Measurements from ENCODE around the gene CBX1. TPM values are rescaled to one million over a fixed set of nuclear protein-coding genes. Genes with fewer than 3 reads are reported as not detected.

CBX1 gene
- total and polyA plus RNA-seq, 10 of the 15 experiments (the other 5 are each of a cell fraction or from before 2014, with no cell fraction given), result 11.8 to 99.2 (median 43.5) TPM

DNA sequence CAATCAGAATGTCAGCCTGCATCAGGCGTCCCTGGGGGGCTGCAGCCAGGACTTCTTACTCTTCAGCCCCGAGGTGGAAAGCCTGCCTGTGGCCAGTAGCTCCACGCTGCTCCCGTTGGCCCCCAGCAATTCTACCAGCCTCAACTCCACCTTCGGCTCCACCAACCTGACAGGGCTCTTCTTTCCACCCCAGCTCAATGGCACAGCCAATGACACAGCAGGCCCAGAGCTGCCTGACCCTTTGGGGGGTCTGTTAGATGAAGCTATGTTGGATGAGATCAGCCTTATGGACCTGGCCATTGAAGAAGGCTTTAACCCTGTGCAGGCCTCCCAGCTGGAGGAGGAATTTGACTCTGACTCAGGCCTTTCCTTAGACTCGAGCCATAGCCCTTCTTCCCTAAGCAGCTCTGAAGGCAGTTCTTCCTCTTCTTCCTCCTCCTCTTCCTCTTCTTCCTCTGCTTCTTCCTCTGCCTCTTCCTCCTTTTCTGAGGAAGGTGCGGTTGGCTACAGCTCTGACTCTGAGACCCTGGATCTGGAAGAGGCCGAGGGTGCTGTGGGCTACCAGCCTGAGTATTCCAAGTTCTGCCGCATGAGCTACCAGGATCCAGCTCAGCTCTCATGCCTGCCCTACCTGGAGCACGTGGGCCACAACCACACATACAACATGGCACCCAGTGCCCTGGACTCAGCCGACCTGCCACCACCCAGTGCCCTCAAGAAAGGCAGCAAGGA is 42.7 kb downstream of the CBX1 start:
- ChIA-PET RAD21 (ENCODE audit: unreplicated experiment) (interaction anchor here (0.6 to 5.7 kb wide), 3 partner anchors 8 to 32 kb away, joined by 3 to 32 read pairs (median 3); no protein-coding TSS in a partner anchor), SMC1A (ENCODE audit: uncharacterized antibody, unreplicated experiment) (interaction anchor here (1.0 to 3.9 kb wide), 5 partner anchors 9 to 27 kb away, joined by 3 to 15 read pairs (median 5); no protein-coding TSS in a partner anchor), POLR2A (interaction anchor here (1.1 to 2.2 kb wide), 3 partner anchors 9 to 32 kb away, joined by 3 to 15 read pairs (median 4); partner anchors contain the start of gene NFE2L1), CTCF (interaction anchor here (0.6 to 7.2 kb wide), 8 partner anchors 10 to 827 kb away, joined by 3 to 43 read pairs (median 10); no protein-coding TSS in a partner anchor)
- no peaks in the 10 kb centered on the region for H3K9me3 ChIP-seq (replicated peaks; ENCODE audit: control insufficient read depth, insufficient read depth, low read length)
- no peak for DNase-seq (ENCODE audit: low read depth, low spot score)
- H3K27ac ChIP-seq (ENCODE audit: control insufficient read depth, insufficient read depth), result no peak overlapping the region
- TF ChIP-seq SMARCA5 (IDR thresholded peaks at IDR 0.05), result no peak
- TF ChIP-seq RELA (IDR thresholded peaks at IDR 0.05; ENCODE audit: borderline replicate concordance, partially characterized antibody), result no peak
- TF ChIP-seq CREM (IDR thresholded peaks at IDR 0.05; ENCODE audit: low read depth), result no peak
- no peak for TF ChIP-seq SIN3A (IDR thresholded peaks at IDR 0.05; ENCODE audit: low read depth, low read length)
- no peak for TF ChIP-seq GABPA (IDR thresholded peaks at IDR 0.05; ENCODE audit: low read depth)
- TF ChIP-seq HDGF (IDR thresholded peaks at IDR 0.05), result no peak
- TF ChIP-seq, protein P1, sequence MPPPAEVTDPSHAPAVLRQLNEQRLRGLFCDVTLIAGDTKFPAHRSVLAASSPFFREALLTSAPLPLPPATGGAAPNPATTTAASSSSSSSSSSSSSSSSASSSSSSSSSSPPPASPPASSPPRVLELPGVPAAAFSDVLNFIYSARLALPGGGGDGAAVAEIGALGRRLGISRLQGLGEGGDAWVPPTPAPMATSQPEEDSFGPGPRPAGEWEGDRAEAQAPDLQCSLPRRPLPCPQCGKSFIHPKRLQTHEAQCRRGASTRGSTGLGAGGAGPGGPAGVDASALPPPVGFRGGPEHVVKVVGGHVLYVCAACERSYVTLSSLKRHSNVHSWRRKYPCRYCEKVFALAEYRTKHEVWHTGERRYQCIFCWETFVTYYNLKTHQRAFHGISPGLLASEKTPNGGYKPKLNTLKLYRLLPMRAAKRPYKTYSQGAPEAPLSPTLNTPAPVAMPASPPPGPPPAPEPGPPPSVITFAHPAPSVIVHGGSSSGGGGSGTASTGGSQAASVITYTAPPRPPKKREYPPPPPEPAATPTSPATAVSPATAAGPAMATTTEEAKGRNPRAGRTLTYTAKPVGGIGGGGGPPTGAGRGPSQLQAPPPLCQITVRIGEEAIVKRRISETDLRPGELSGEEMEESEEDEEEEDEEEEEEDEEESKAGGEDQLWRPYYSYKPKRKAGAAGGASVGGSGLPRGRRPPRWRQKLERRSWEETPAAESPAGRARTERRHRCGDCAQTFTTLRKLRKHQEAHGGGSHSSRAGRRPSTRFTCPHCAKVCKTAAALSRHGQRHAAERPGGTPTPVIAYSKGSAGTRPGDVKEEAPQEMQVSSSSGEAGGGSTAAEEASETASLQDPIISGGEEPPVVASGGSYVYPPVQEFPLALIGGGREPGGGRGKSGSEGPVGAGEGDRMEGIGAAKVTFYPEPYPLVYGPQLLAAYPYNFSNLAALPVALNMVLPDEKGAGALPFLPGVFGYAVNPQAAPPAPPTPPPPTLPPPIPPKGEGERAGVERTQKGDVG (CRISPR knock-in tag; IDR thresholded peaks at IDR 0.05), result no peak
- TF ChIP-seq SPI1 (IDR thresholded peaks at IDR 0.05; ENCODE audit: borderline replicate concordance, insufficient read depth, low read depth, low read length), result no peak
- no peak for TF ChIP-seq EP300 (IDR thresholded peaks at IDR 0.05; ENCODE audit: borderline replicate concordance in 1 of 2, control insufficient read depth in 1 of 2, low read depth in 2 of 2, low read length in 2 of 2)
- intact Hi-C loops (cut with micrococcal nuclease; ENCODE audit: unreplicated experiment), result no loop called here
- H3K4me2 ChIP-seq (ENCODE audit: control insufficient read depth, insufficient read depth), result no peak overlapping the region
- H3K79me2 ChIP-seq (ENCODE audit: control insufficient read depth, insufficient read depth, low read length), result peaks cover 46% of the 10 kb centered on the region
- H3K9ac ChIP-seq (ENCODE audit: control insufficient read depth, insufficient read depth, low read length), result no peak overlapping the region
- H2AFZ ChIP-seq (ENCODE audit: control insufficient read depth, low read depth, low read length), result no peak overlapping the region
- peaks cover 22% of the 10 kb centered on the region for H3K4me1 ChIP-seq (ENCODE audit: control insufficient read depth, insufficient read depth, low read length)
- WGBS (ENCODE audit: insufficient coverage, insufficient replicate concordance, low lambda C conversion rate, missing lambda C conversion rate), result 84% methylated on average over 11 of the region's 11 CpGs
- no peaks in the 10 kb centered on the region for H4K20me1 ChIP-seq (ENCODE audit: control insufficient read depth, insufficient read depth)
- no peak for FAIRE-seq
- in situ Hi-C loops (cut with MboI), result no loop called here
- no peak for ATAC-seq
- BruUV-seq (replicated peaks), result no TSS peak
- peaks cover 41 to 46% of the 10 kb centered on the region in 2 experiments for H3K36me3 ChIP-seq (ENCODE audit: control insufficient read depth in 2 of 2, insufficient read depth in 2 of 2, low read length in 1 of 2)
- H3K4me3 ChIP-seq, result no peak overlapping the region
- no peaks in the 10 kb centered on the region for H3K27me3 ChIP-seq (replicated peaks in 1 of 2; ENCODE audit: control insufficient read depth in 2 of 2, insufficient read depth in 2 of 2, low read length in 1 of 2)
